NT2/D1 (cell line): Measurements from ENCODE around the gene CDH4.

ENCODE experiments used
- SUZ12 ChIP-seq: IDR thresholded peaks from 2 replicates; pipeline ENCODE4 v1.6.1; 2011; ENCODE audit not compliant: insufficient read length, insufficient read depth; ENCODE audit errors: extremely low read depth
- YY1 ChIP-seq: IDR thresholded peaks from 2 replicates; pipeline ENCODE4 v1.6.1; 2011; ENCODE audit not compliant: insufficient read length, insufficient read depth
- ZNF274 ChIP-seq: IDR thresholded peaks from 2 replicates; pipeline ENCODE4 v1.6.1; 2011; ENCODE audit warnings: mild to moderate bottlenecking, low read depth, low read length

DNA sequence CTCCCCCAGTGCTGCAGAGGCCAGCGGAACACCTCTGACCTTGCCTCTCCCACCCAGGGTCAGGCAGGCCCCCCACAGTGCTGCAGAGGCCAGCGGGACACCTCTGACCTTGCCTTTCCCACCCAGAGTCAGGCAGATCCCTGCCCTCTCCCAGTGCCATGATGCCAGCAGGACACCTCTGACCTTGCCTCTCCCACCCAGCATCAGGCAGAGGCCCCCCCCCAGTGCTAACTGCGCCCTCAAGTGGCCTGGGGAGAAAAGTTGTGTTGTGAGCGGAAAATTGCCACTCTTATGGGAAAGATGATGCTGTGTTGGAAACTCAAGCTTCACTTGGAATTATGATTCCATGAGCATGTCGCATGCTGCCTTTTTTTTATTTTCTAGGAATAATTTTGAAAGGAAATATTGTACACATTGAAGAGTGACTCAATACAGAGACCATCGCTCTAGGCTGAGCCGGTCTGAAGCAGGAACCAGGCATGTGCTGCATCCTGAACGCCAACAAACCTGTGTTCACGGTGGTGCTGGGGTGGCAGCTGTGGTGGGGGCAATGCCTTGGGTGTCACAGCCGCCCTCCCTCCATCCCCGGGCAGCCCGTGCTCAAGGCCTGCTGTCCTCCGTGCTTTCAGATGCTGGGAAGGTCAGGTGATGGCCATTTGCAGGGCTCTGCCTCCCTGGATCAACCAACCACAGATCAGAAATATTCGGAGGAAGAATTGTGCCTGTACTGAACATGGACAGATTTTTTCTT, 98.6 kb downstream of the CDH4 start:
- no peak for TF ChIP-seq SUZ12
- no peak for TF ChIP-seq YY1
- TF ChIP-seq ZNF274 = no peak
